ENCODE results near the gene USP31.
A peak's percentile ranks its signal among the peaks of the same experiment; 100 is the strongest.

The USP31 gene

GRCh38 chr16:23062524-23062923, 86.7 kb downstream of the USP31 start:
- Mint-ChIP-seq H3K27me3 (peaks cover 5% of the 10 kb centered on the region), H3K4me1 (peaks cover 5% of the 10 kb centered on the region), H3K9me3 (no peaks in the 10 kb centered on the region), H3K27ac (no peak overlapping the region), H3K4me3 (no peak overlapping the region), H3K36me3 (no peaks in the 10 kb centered on the region)
- ATAC-seq (ENCODE audit: low read depth), result no peak
- no peak for DNase-seq (ENCODE audit: low spot score in 2 of 2)

- H3K27ac Mint-ChIP-seq, result no peak overlapping the region
- peaks cover 2% of the 10 kb centered on the region for H3K9me3 Mint-ChIP-seq
- peaks cover 5% of the 10 kb centered on the region for H3K4me1 Mint-ChIP-seq
- DNase-seq (ENCODE audit: low spot score in 2 of 2) (no peak), ATAC-seq (ENCODE audit: low read depth) (no peak)
- no peak overlapping the region for H3K4me3 Mint-ChIP-seq
- H3K27me3 Mint-ChIP-seq, result peaks cover 7% of the 10 kb centered on the region
- H3K36me3 Mint-ChIP-seq, result peaks cover under 1% of the 10 kb centered on the region
Observed at GRCh38 chr16:23061669-23062068, 87.6 kb downstream of the USP31 start.

- H3K4me1 Mint-ChIP-seq, result peaks cover 5% of the 10 kb centered on the region
Observed at GRCh38 chr16:23060458-23061320, 88.6 kb downstream of the USP31 start.

GRCh38 chr16:23059433-23059832, 89.8 kb downstream of the USP31 start:
- Mint-ChIP-seq H3K4me3 (no peak overlapping the region), H3K4me1 (peaks cover 5% of the 10 kb centered on the region), H3K36me3 (peaks cover 1% of the 10 kb centered on the region), H3K27ac (no peak overlapping the region), H3K27me3 (peaks cover 11% of the 10 kb centered on the region), H3K9me3 (peaks cover 2% of the 10 kb centered on the region)
- ATAC-seq (ENCODE audit: low read depth) (no peak), DNase-seq (ENCODE audit: low spot score in 2 of 2) (no peak)

More at GRCh38 chr16:23060458-23061320, 88.6 kb downstream of the USP31 start:
- H3K27me3 Mint-ChIP-seq, result peaks cover 7% of the 10 kb centered on the region
- H3K9me3 Mint-ChIP-seq, result peaks cover 2% of the 10 kb centered on the region
- DNase-seq (ENCODE audit: low spot score in 2 of 2) (peak; percentile 45 to 58), ATAC-seq (ENCODE audit: low read depth) (peak; percentile 76)
- H3K36me3 Mint-ChIP-seq, result peaks cover 1% of the 10 kb centered on the region
- H3K4me3 Mint-ChIP-seq, result no peak overlapping the region
- H3K27ac Mint-ChIP-seq, result no peak overlapping the region

GRCh38 chr16:23058576-23058975, 90.7 kb downstream of the USP31 start:
- Mint-ChIP-seq H3K36me3 (peaks cover 1% of the 10 kb centered on the region), H3K4me1 (peaks cover 5% of the 10 kb centered on the region), H3K4me3 (no peak overlapping the region), H3K27me3 (peaks cover 11% of the 10 kb centered on the region), H3K27ac (no peak overlapping the region), H3K9me3 (peaks cover 2% of the 10 kb centered on the region)
- no peak for ATAC-seq (ENCODE audit: low read depth)
- DNase-seq (ENCODE audit: low spot score in 2 of 2), result no peak

GRCh38 chr16:23057013-23057596, 92.1 kb downstream of the USP31 start:
- ATAC-seq (ENCODE audit: low read depth), result no peak
- Mint-ChIP-seq H3K27ac (no peak overlapping the region), H3K9me3 (peaks cover 2% of the 10 kb centered on the region), H3K4me1 (peaks cover 5% of the 10 kb centered on the region), H3K4me3 (no peak overlapping the region), H3K27me3 (peaks cover 11% of the 10 kb centered on the region), H3K36me3 (peaks cover 1% of the 10 kb centered on the region)
- no peak for DNase-seq (ENCODE audit: low spot score in 2 of 2)

GRCh38 chr16:23055481-23055880, 93.8 kb downstream of the USP31 start:
- Mint-ChIP-seq H3K4me3 (no peak overlapping the region), H3K36me3 (peaks cover 1% of the 10 kb centered on the region), H3K9me3 (peaks cover 2% of the 10 kb centered on the region), H3K27ac (no peak overlapping the region), H3K4me1 (peaks cover 3% of the 10 kb centered on the region), H3K27me3 (peaks cover 13% of the 10 kb centered on the region)
- no peak for ATAC-seq (ENCODE audit: low read depth)
- DNase-seq (ENCODE audit: low spot score in 2 of 2), result no peak

GRCh38 chr16:23052908-23053580, 96.2 kb downstream of the USP31 start:
- ATAC-seq (ENCODE audit: low read depth) (no peak), DNase-seq (ENCODE audit: low spot score in 2 of 2) (no peak)
- H3K4me1 Mint-ChIP-seq, result no peaks in the 10 kb centered on the region
- peaks cover 1% of the 10 kb centered on the region for H3K36me3 Mint-ChIP-seq
- peaks cover 16% of the 10 kb centered on the region for H3K27me3 Mint-ChIP-seq
- H3K9me3 Mint-ChIP-seq, result peaks cover 7% of the 10 kb centered on the region
- no peak overlapping the region for H3K27ac Mint-ChIP-seq
- H3K4me3 Mint-ChIP-seq, result no peak overlapping the region

GRCh38 chr16:23052221-23052620, 97.0 kb downstream of the USP31 start:
- DNase-seq (ENCODE audit: low spot score in 2 of 2), result no peak
- Mint-ChIP-seq H3K36me3 (peaks cover 1% of the 10 kb centered on the region), H3K4me1 (no peaks in the 10 kb centered on the region), H3K27me3 (peaks cover 16% of the 10 kb centered on the region), H3K9me3 (peaks cover 7% of the 10 kb centered on the region), H3K27ac (no peak overlapping the region), H3K4me3 (no peak overlapping the region)
- ATAC-seq (ENCODE audit: low read depth), result no peak

- no peak for ATAC-seq (ENCODE audit: low read depth)
- Mint-ChIP-seq H3K27ac (no peak overlapping the region), H3K36me3 (no peaks in the 10 kb centered on the region), H3K9me3 (peaks cover 5% of the 10 kb centered on the region), H3K4me3 (no peak overlapping the region), H3K4me1 (no peaks in the 10 kb centered on the region), H3K27me3 (peaks cover 19% of the 10 kb centered on the region)
- DNase-seq (ENCODE audit: low spot score in 2 of 2), result no peak
Observed at GRCh38 chr16:23051587-23051986, 97.7 kb downstream of the USP31 start.

- H3K4me1 Mint-ChIP-seq, result no peaks in the 10 kb centered on the region
- no peak for DNase-seq (ENCODE audit: low spot score in 2 of 2)
- no peak overlapping the region for H3K27ac Mint-ChIP-seq
- no peak for ATAC-seq (ENCODE audit: low read depth)
- H3K36me3 Mint-ChIP-seq, result no peaks in the 10 kb centered on the region
- H3K9me3 Mint-ChIP-seq, result peaks cover 8% of the 10 kb centered on the region
- H3K4me3 Mint-ChIP-seq, result no peak overlapping the region
- peaks cover 18% of the 10 kb centered on the region for H3K27me3 Mint-ChIP-seq
Observed at GRCh38 chr16:23048164-23048563, 101.1 kb downstream of the USP31 start.

- no peak for ATAC-seq (ENCODE audit: low read depth)
- Mint-ChIP-seq H3K27ac (no peak overlapping the region), H3K4me3 (no peak overlapping the region), H3K27me3 (peaks cover 17% of the 10 kb centered on the region), H3K36me3 (no peaks in the 10 kb centered on the region), H3K4me1 (no peaks in the 10 kb centered on the region), H3K9me3 (peaks cover 8% of the 10 kb centered on the region)
- DNase-seq (ENCODE audit: low spot score in 2 of 2), result no peak
Observed at GRCh38 chr16:23045025-23045424, 104.2 kb downstream of the USP31 start.

- H3K4me1 Mint-ChIP-seq, result no peaks in the 10 kb centered on the region
- ATAC-seq (ENCODE audit: low read depth) (no peak), DNase-seq (ENCODE audit: low spot score in 2 of 2) (no peak)
- H3K27me3 Mint-ChIP-seq, result peaks cover 6% of the 10 kb centered on the region
- no peak overlapping the region for H3K27ac Mint-ChIP-seq
- peaks cover 3% of the 10 kb centered on the region for H3K9me3 Mint-ChIP-seq
- H3K4me3 Mint-ChIP-seq, result no peak overlapping the region
- H3K36me3 Mint-ChIP-seq, result no peaks in the 10 kb centered on the region
Observed at GRCh38 chr16:23040246-23040645, 109.0 kb downstream of the USP31 start.

GRCh38 chr16:23039118-23039517, 110.1 kb downstream of the USP31 start:
- ATAC-seq (ENCODE audit: low read depth) (no peak), DNase-seq (ENCODE audit: low spot score in 2 of 2) (no peak)
- Mint-ChIP-seq H3K4me1 (no peaks in the 10 kb centered on the region), H3K27ac (no peak overlapping the region), H3K4me3 (no peak overlapping the region), H3K36me3 (no peaks in the 10 kb centered on the region), H3K9me3 (peaks cover 2% of the 10 kb centered on the region), H3K27me3 (peaks cover 4% of the 10 kb centered on the region)

All from memory B cell (primary cell).